DOHH2 (cell line): Measurements from ENCODE around the gene GRID1.

Source experiments
- H3F3A ChIP-seq: fragments of 200-600 bp; sonication (generic), shearing (Covaris generic); 2 replicates; pipeline ENCODE4 v1.6.0; 2016; ENCODE audit warnings: antibody characterized with exemption, mild to moderate bottlenecking; ENCODE audit not compliant: control insufficient read depth, insufficient read depth
- H3K27ac ChIP-seq: fragments of 200-600 bp; sonication (generic); 2 replicates; pipeline ENCODE4 v1.5.1; 2014; ENCODE audit warnings: low read depth, mild to moderate bottlenecking, low read length, moderate library complexity
- H3K27me3 ChIP-seq: fragments of 200-600 bp; sonication (generic); 2 replicates; pipeline ENCODE4 v1.6.1; 2014; ENCODE audit warnings: mild to moderate bottlenecking, low read length, mixed read lengths; ENCODE audit not compliant: control insufficient read depth
- H3K36me3 ChIP-seq: fragments of 200-600 bp; sonication (generic); 2 replicates; pipeline ENCODE4 v1.6.1; 2014; ENCODE audit warnings: mild to moderate bottlenecking, low read length, moderate library complexity, mixed read lengths; ENCODE audit not compliant: control insufficient read depth
- H3K4me1 ChIP-seq: fragments of 200-600 bp; sonication (generic); 2 replicates; pipeline ENCODE4 v1.6.1; 2014; ENCODE audit warnings: mild to moderate bottlenecking, low read length, mixed read lengths; ENCODE audit not compliant: control insufficient read depth
- H3K4me2 ChIP-seq: fragments of 200-600 bp; sonication (generic); 2 replicates; pipeline ENCODE4 v1.6.0; 2014; ENCODE audit warnings: mild to moderate bottlenecking, low read length, moderate library complexity
- H3K4me3 ChIP-seq: fragments of 200-600 bp; sonication (generic); 2 replicates; pipeline ENCODE4 v1.5.1; 2014; ENCODE audit warnings: mild to moderate bottlenecking, low read length, mixed read lengths
- H3K79me2 ChIP-seq: fragments of 200-600 bp; sonication (generic); 2 replicates; pipeline ENCODE4 v1.6.1; 2014; ENCODE audit warnings: mild to moderate bottlenecking, low read length, mixed read lengths; ENCODE audit not compliant: control insufficient read depth
- H3K9me2 ChIP-seq: fragments of 200-600 bp; sonication (generic); replicated peaks from 2 replicates; pipeline ENCODE4 v1.6.1; 2014; ENCODE audit warnings: mild to moderate bottlenecking, low read length, mixed read lengths; ENCODE audit not compliant: control insufficient read depth
- H3K9me3 ChIP-seq: fragments of 200-600 bp; sonication (generic); 2 replicates; pipeline ENCODE4 v1.6.1; 2014; ENCODE audit warnings: antibody characterized with exemption, low read length, mixed read lengths; ENCODE audit not compliant: control insufficient read depth, insufficient read depth
- H4K20me1 ChIP-seq: fragments of 200-600 bp; sonication (generic); 2 replicates; pipeline ENCODE4 v1.6.0; 2014; ENCODE audit warnings: low read depth, mild to moderate bottlenecking, antibody characterized with exemption, low read length, moderate library complexity; ENCODE audit not compliant: control insufficient read depth, insufficient read depth
- CTCF ChIP-seq: fragments of 200-600 bp; sonication (generic); IDR thresholded peaks from one replicate; pipeline ENCODE4 v1.5.1; 2014; ENCODE audit warnings: antibody characterized with exemption, mild to moderate bottlenecking, low read depth, low read length; ENCODE audit not compliant: poor library complexity, severe bottlenecking
- EZH2phosphoT487 ChIP-seq: fragments of 200-600 bp; sonication (generic); IDR thresholded peaks from 2 replicates; pipeline ENCODE4 v1.6.1; 2017; ENCODE audit warnings: borderline replicate concordance, mild to moderate bottlenecking, antibody characterized with exemption, low read length, moderate library complexity, mixed read lengths

GRID1 gene

GRCh38 chr10:85642082-85642420 lies 724.5 kb downstream of the GRID1 start:
- H3F3A ChIP-seq = no peaks in the 10 kb centered on the region
- no peaks in the 10 kb centered on the region for H3K27me3 ChIP-seq
- H3K79me2 ChIP-seq = no peaks in the 10 kb centered on the region
- H3K9me2 ChIP-seq = no peaks in the 10 kb centered on the region
- TF ChIP-seq CTCF (no peak), EZH2phosphoT487 (no peak)
- no peaks in the 10 kb centered on the region for H3K9me3 ChIP-seq
- H3K4me1 ChIP-seq = no peaks in the 10 kb centered on the region
- no peak overlapping the region for H3K27ac ChIP-seq
- no peaks in the 10 kb centered on the region for H3K36me3 ChIP-seq
- H4K20me1 ChIP-seq = no peaks in the 10 kb centered on the region
- H3K4me3 ChIP-seq = no peak overlapping the region
- H3K4me2 ChIP-seq = no peak overlapping the region

- Histone ChIP-seq H3K4me2 (no peak overlapping the region), H3K27me3 (no peaks in the 10 kb centered on the region), H3K4me1 (no peaks in the 10 kb centered on the region), H3F3A (no peaks in the 10 kb centered on the region), H3K9me2 (no peaks in the 10 kb centered on the region), H3K36me3 (no peaks in the 10 kb centered on the region), H3K9me3 (no peaks in the 10 kb centered on the region), H4K20me1 (no peaks in the 10 kb centered on the region), H3K79me2 (no peaks in the 10 kb centered on the region), H3K4me3 (no peak overlapping the region), H3K27ac (no peak overlapping the region)
- TF ChIP-seq EZH2phosphoT487 (no peak), CTCF (no peak)
Observed at GRCh38 chr10:85641479-85642009, 725.1 kb downstream of the GRID1 start.

GRCh38 chr10:85638797-85639196 lies 727.8 kb downstream of the GRID1 start:
- Histone ChIP-seq H3K79me2 (no peaks in the 10 kb centered on the region), H3K27me3 (no peaks in the 10 kb centered on the region), H3K4me2 (no peak overlapping the region), H3K9me3 (no peaks in the 10 kb centered on the region), H3K4me1 (no peaks in the 10 kb centered on the region), H3K9me2 (no peaks in the 10 kb centered on the region), H3F3A (no peaks in the 10 kb centered on the region), H4K20me1 (no peaks in the 10 kb centered on the region), H3K36me3 (no peaks in the 10 kb centered on the region), H3K4me3 (no peak overlapping the region), H3K27ac (no peak overlapping the region)
- no peak for TF ChIP-seq EZH2phosphoT487
- TF ChIP-seq CTCF = no peak
